GM18868 (cell line): ENCODE measurements around the gene DOCK7.
A peak's percentile ranks its signal among the peaks of the same experiment; 100 is the strongest.
"Not testable (repeated sequence)": the region's sequence is repeated elsewhere in the genome, so short reads cannot be mapped to it uniquely, and the experiment has no call there.

ENCODE experiments used
- ATAC-seq: cut with Tn5 transposase; IDR thresholded peaks from one replicate; pipeline ENCODE4 v1.9.1; 2021; ENCODE audit warnings: mild to moderate bottlenecking, moderate library complexity; ENCODE audit not compliant: unreplicated experiment

Gene DOCK7

GRCh38 chr1:62687903-62688686, at the start of gene DOCK7:
DOCK7 (minus strand) TSS chr1:62688386; CDS start chr1:62688264, 122 bp downstream.
- ATAC-seq = peak; percentile 83

GRCh38 chr1:62735491-62736171, 47.4 kb upstream of the DOCK7 start:
- no peak for ATAC-seq

GRCh38 chr1:62732331-62732730, 44.1 kb upstream of the DOCK7 start:
- no peak for ATAC-seq

DNA sequence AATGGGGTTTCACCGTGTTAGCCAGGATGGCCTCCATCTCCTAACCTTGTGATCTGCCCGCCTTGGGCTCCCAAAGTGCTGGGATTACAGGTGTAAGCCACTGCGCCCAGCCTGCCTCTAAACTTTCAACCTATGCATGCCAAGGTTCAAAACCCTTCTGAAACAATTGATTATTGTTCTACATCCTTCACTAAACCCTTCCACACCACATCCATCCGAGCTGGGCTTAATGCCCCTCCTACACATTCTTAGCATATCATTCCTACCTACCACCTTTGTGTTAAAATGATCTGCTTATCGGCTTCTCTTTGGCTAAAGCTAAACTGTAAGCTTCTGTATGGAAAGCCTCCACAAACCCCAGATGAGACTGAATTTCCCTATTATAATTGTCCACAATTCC, 40.8 kb upstream of the DOCK7 start:
- no peak for ATAC-seq

DNA sequence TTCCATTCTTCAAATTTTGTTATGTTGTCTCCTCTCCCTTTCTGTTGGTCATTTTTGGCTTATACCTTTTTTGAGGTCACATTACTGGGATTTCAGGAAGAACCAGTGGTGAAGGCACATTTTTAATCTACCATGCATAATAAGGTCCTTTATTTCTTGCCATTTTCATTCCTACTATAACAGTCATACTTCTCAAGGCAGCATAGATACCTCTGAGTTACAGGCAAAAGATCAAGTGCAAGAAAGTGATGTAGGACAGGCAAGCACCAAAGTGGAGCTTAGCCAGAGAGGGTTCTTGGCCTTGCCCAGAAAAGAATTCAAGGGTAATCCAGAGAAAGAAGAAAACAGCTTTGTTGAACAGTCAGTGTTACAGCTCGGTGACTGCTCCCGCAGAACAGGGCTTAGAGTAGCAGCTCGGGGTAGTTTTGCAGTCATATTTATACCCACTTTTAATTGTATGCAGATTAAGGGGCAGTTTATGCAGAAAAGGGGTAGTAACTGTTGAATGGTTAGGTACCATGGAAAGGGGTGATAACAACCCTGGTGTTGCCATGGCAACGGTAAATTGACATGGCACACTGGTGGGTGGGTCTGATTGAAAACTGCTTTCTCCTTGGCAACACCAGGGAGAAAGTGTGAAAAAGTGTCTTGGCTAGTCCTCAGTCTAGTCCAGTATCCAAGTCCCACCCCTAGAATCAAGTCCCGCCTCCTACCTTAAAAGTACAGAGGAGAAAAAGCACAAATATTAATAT, 39.6 kb upstream of the DOCK7 start:
- no peak for ATAC-seq

DNA sequence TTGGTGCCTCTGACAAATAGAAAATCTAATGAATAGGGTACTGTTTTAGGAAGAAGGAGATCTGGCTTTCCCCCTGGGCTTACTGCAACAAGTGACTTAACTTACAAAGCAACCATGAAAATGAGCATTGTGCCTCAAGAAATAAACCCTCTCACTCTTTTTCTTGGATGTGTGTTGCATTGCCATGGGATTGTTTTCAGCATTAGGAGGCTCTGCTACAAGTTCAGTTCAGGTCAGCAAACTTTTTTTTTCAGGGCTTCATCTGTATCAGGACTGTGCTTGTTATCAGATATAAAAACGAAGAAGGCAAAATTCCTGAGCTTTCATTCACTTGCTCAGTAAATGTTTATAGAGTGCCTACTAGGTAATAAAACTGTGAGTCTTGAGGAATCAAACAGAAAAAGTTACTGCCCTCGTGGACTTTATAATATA, 37.8 kb upstream of the DOCK7 start:
- no peak for ATAC-seq

DNA sequence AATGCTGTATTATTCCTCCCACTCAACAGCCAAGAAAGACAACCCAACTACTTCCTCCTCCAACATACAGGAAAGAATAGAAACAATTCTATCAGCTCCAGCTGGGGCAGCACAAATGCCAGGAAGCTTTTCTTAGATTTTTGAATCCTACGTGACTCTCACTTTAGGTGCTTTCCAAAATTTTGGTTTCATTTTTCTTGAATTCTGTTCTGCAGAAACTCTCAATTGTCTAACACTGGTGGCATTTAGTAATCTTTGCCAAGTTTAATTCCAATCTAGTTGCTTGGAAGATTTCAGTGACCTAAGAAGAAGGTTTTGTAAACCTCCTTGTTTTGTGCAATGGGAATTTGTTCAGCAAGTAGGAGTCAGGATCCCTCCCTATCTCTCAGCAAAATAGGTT, 37.1 kb upstream of the DOCK7 start:
- ATAC-seq = no peak

DNA sequence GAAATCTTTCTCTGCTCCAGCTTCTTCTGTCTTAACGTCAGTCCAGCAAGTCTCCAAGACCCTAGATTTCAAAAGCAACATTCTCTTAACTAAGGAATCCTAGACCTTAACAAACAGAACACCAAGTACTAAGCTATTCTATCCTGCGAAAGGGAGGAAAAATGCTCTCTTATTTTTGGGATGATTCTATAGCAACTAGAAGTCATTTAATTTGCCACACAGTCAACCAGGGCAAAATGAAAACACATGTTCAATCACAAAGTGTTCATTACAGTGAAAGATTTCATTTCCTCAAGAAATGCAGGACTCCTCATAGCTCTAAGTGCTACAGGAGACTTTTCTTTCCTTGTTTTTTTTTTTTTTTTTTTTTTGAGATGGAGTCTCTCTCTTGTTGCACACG, 36.2 kb upstream of the DOCK7 start:
- ATAC-seq = no peak

GRCh38 chr1:62723883-62724282, 35.7 kb upstream of the DOCK7 start:
- no peak for ATAC-seq

GRCh38 chr1:62722796-62723195, 34.6 kb upstream of the DOCK7 start:
- ATAC-seq = peak; percentile 91

- no peak for ATAC-seq
Observed at GRCh38 chr1:62720946-62721554, 32.9 kb upstream of the DOCK7 start.

GRCh38 chr1:62718400-62718799, 30.2 kb upstream of the DOCK7 start:
- not testable (repeated sequence) for ATAC-seq

DNA sequence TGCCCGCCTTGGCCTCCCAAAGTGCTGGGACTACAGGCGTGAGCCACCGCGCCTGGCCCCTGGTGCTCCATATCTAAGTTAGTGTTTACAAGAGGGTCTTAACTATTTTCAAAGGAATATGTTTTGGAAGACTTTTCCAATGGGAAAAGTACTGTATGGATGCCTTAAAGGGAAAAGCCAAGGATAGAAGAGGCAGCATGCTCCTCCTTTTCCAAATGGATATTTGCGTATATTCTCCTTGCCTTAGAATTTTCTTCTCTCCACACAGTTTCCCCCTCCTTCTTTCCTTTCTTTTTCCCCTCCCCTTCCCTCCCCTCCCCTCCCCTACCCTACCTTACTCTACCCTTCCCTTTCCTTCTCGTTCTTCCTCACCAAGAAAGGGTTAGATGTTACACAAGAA, 29.3 kb upstream of the DOCK7 start:
- no peak for ATAC-seq

- ATAC-seq = no peak
Observed at GRCh38 chr1:62716397-62716796, 28.2 kb upstream of the DOCK7 start.

- no peak for ATAC-seq
Observed at GRCh38 chr1:62712336-62713243, 24.4 kb upstream of the DOCK7 start.

DNA sequence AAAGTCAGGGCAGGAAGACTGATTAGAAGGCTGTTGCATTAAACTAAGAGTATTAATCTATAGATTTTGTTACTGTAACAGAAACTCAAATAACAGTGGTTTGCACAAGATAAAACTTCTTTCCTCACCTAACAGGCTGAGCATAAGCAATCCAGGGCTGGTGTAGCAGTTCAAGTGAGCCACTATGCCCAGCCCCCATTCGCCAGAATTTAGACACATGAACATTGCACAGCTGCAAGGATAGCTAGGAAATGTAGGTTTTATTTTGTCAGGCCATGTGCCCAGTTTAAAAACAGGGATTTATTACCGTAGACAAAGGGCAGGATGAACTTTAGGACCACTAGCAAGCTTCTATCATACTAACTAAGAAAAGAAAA, 19.5 kb upstream of the DOCK7 start:
- ATAC-seq = no peak

GRCh38 chr1:62706985-62707743, 19.0 kb upstream of the DOCK7 start:
- no peak for ATAC-seq

DNA sequence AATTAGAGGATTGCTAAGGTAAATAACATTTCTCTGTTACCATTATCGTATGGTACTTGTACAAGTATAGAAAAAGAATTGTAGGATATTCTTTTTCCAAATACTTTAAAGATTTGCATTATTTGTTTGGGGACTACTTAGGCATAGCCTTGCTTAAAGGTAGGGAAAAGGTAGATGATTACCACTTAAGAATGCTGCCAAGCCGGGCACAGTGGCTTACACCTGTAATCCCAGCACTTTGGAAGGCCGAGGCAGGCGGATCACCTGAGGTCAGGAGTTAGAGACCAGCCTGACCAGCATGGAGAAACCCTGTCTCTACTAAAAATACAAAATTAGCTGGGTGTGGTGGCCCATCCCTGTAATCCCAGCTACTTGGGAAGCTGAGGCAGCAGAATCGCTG, 10.0 kb upstream of the DOCK7 start:
- ATAC-seq = not testable (repeated sequence)

GRCh38 chr1:62694479-62694878, 6.3 kb upstream of the DOCK7 start:
- ATAC-seq = not testable (repeated sequence)

- no peak for ATAC-seq
Observed at GRCh38 chr1:62693123-62693522, 4.9 kb upstream of the DOCK7 start.
